NCI-H1930 (cell line): ENCODE results near the gene EIF1.

Experiments used
- DNase-seq, 2 experiments: peaks; one replicate each; lab custom pipeline; 2025; lab: John Stamatoyannopoulos, UW

The EIF1 gene

DNA sequence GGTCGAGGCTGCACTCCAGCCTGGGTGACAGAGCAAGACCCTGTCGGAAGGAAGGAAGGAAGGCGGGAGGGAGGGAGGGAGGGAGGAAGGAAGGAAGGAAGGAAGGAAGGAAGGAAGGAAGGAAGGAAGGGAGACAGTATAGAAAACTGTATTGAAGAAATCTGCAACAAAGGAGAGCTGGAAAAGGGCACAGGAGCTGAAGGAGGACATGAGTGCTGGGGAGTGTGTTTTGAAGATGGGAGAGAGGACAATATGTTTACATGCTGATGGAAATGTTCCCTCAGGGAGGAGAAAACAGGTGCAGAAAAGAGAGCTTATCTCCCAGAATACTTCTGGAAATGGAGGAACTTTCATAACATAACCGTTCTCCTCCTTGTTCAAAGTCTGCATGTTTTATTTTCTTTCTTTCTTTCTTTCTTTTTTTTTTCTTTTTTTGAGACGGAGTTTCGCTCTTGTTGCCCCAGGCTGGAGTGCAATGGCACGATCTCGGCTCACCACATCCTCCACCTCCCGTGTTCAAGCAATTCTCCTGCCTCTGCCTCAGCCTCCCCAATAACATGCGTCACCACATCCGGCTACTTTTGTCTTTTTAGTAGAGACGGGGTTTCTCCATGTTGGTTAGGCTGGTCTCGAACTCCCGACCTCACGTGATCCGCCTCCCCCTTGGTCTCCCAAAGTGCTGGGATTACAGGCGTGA is 48.4 kb downstream of the EIF1 start:
- DNase-seq, result no peak

DNA sequence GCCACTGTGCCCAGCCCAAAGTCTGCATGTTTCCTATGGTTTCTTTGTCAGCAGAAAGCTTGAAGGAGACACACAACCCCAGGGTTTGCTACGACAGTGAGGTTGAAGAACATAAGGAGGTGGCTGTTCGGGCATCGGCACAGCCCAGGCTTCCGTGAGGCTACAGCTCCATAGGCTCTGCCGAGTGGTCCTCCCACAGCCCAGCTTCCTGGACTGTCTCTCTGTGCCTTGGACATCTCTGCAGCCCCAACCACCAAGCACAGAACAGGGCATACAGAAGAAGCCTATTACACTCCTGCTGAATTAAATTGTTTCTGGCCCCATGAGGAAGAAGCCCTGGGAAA is 49.0 kb downstream of the EIF1 start:
- DNase-seq, result no peak

DNA sequence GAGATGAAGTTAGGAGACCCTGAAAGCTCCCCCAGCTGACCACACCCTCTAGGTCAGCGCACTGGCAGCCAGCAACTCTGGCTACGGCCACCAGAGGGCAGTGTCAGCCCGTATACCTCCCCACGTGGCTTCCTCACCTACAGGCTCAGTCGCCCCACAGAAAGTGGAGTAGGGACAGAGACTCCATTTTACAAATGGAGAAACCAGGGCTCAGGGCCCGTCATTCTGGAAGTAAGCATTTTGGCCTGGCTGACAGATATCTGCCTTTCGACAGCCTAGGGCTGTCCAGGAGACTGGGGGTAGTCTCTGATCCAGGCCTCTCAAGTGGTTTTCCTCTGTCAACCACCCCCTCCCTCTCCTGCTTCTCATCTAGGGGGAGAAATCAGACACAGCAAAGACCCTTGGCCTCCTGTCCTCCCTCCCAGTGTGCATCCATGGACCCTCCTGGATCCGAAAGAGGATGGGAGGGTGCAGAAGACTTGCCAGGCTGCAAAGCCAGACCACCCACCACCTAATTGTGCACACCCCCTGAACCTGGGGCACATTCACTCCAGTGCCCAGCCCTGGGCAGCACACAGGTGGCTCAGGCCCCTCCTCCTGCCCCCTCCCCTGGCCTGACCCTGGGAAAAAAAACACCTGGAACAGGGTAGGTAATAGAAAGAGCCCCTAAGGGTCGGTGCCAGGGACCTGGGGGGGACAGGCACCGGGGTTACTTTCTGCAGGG is 49.6 kb downstream of the EIF1 start:
- peak; percentile 68 to 73 for DNase-seq

DNA sequence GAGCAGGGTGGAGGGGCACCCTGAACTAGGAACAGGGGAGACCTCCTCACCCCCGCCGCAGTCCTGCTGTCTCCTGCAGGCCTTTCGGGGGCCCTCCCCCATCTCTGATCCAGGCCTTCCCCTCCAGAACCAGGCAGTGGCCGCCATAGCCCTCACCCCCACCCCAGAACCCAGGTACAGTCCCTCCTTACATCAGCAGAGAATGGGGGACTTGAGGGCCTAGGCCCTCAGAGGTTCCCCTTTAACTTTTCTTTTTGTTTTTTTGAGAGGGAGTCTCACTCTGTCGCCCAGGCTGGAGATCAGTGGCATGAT is 50.1 kb downstream of the EIF1 start:
- no peak for DNase-seq

DNA sequence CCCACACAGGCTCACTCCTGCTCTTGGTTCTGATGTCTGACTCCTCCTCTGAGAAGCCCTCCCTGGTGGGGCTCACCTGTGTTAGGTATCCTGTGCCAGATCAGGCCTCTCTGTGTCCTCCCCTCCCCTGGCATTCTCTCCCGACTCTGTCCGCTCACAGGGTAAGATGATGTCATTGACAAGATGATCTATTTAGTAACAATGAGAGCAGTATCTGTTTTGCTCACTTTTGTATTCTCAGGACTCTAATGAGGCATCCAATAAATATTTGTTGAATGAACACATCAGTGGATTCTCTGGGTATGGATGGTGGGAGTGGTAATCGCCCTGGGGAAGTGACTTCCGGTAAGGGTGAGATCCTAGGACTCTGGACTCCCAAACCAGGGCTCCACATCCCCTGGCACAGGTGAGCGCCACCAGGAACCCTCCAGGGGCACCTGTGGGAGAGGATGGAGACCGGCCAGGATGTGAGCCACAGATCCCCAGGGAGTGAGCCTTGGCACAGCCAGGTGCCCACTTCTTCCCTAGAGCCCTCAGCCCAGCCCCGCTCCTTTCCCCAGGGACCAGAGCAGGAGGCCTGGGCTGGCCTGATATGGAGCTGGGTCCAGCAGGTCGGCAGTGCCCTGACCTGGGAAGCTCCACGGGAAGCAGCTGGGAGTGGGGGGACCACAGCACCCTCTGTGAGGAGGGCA is 51.1 kb downstream of the EIF1 start:
- DNase-seq, result no peak

DNA sequence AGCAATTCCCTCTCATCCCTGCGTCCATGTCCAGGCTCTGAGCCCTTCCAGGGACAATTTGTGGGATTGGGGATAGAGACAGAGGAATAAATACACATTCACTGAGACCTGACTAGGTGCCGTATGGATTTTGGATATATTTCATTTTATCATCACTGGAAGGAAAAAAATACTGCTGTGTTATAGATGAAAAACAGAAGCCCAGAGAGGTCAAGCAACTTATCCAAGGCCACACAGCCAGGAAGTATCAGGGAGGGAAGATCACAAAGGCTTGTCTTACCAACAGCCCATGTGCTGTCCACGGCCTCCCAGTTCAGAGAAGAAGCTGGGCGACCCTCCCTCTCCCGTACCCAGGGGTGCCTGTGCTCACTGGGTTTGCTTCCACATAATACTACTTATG is 51.8 kb downstream of the EIF1 start:
- no peak for DNase-seq

DNA sequence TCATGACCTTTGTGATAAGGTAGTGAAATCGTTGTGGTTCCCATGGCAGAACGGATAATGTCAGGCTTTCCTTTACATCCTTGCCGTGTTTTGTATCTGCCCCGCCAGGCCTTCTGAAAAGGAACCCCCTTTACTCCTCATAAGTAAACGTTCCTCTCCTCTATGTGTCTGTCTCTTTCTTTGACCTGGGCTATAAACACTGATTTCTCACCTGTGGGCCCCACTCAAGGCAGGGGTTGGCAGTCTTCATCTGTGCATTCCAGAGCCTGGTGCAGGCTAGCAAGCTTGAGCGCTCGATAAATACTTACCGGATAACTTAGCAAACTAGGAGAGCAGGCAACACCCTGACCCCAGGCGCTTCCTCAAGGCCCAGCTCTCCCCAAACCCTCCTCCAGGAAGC is 53.0 kb downstream of the EIF1 start:
- DNase-seq, result no peak
